AG09319 (cell line): ENCODE measurements around the gene HOMER2.

Experiments used
- DNase-seq: peaks from one replicate; pipeline ENCODE4 v3.0.0-alpha.2; 2010; ENCODE audit warnings: low read depth; ENCODE audit errors: extremely low read depth
- TF ChIP-seq, protein P1 (sequence below): IDR thresholded peaks from 2 replicates; pipeline ENCODE4 v1.5.1; 2011; ENCODE audit warnings: low read depth, mild to moderate bottlenecking, inconsistent platforms, low read length, moderate library complexity

The HOMER2 gene

GRCh38 chr15:82992436-82992998, 40.0 kb upstream of the HOMER2 start:
- no peak for DNase-seq
- TF ChIP-seq, protein P1, sequence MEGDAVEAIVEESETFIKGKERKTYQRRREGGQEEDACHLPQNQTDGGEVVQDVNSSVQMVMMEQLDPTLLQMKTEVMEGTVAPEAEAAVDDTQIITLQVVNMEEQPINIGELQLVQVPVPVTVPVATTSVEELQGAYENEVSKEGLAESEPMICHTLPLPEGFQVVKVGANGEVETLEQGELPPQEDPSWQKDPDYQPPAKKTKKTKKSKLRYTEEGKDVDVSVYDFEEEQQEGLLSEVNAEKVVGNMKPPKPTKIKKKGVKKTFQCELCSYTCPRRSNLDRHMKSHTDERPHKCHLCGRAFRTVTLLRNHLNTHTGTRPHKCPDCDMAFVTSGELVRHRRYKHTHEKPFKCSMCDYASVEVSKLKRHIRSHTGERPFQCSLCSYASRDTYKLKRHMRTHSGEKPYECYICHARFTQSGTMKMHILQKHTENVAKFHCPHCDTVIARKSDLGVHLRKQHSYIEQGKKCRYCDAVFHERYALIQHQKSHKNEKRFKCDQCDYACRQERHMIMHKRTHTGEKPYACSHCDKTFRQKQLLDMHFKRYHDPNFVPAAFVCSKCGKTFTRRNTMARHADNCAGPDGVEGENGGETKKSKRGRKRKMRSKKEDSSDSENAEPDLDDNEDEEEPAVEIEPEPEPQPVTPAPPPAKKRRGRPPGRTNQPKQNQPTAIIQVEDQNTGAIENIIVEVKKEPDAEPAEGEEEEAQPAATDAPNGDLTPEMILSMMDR = no peak

DNA sequence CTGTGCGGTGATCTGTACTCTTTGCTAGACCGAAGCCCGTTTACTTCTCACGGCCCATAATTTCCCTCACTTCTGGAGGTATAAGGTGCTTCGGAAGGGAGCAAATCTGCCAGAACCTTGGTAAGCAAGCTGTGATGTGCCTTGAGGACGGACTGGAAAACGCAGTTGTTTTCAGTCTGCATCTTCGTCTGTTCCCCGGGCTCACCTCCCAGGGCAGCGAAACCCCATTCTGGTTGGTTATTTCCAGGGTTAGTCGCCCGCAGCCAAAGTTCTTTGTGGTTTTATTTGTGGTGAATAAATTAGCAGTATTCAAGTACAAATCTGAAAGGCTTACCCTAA, 33.9 kb upstream of the HOMER2 start:
- TF ChIP-seq, protein P1 = no peak
- no peak for DNase-seq

DNA sequence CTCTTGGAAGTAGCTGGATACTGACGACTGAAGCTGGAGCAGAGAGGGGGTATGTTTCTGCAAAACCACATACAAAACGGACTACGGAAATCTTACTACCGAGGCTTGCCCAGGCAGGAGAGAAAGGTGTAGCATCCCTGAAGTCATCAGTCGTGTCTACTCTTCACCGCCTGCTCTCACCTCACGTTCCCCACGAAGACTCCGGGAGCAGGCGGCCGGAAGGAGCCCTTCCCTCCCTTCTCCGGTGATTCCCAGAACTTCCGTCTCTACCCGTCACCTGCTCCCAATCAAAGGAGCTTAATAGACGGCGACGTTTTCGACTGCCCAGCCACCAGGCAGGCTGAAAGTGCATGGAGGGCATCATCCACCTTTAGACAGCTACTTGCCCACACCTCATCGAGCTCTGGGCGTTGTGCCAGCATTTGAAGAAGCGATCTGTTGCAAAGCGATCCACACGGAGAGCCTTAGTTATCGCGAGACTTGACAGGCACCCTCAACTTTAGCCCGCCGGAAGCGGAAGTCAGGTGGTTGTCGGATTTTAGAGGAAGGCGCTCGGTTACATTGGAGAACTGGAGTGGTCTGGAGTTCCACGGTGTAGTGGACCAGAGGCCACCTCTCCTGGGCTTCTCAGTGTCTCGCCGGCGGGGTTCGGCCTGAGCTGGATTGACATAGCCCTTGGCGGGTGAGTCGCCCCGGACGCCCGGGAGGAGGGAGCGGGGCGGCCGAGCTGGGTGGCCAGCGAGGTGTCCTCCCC, 33.3 kb upstream of the HOMER2 start, which contains the start of gene RAMAC:
TSS of gene RAMAC (plus strand) at position 523 of the 754 bp plus-strand sequence. CDS start 2,809 bp downstream, outside the sequence.
- peak; percentile 87 for DNase-seq
- TF ChIP-seq, protein P1 = no peak

GRCh38 chr15:82980981-82981380, 28.5 kb upstream of the HOMER2 start:
- TF ChIP-seq, protein P1 = no peak

DNA sequence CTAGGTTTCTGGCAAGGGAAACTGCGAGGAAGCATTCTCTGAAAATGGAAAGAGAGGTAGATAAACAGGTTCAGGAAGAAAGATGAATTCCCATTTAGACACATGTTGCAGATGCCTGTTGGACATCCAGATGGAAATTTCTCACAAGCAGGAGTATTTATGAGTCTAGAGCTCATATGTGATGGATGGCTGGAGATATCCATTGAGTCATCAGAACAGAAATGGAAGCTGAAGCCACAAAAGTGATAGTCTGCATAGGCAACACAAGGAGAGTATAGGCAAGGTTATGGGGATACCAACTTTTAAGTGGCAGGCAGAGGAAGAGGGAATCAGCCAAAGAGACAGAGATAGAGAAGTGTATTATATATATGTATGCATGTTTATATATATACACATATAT, 27.2 kb upstream of the HOMER2 start:
- DNase-seq = no peak
- TF ChIP-seq, protein P1 = no peak

More at GRCh38 chr15:82980981-82981380, 28.5 kb upstream of the HOMER2 start:
- no peak for DNase-seq

DNA sequence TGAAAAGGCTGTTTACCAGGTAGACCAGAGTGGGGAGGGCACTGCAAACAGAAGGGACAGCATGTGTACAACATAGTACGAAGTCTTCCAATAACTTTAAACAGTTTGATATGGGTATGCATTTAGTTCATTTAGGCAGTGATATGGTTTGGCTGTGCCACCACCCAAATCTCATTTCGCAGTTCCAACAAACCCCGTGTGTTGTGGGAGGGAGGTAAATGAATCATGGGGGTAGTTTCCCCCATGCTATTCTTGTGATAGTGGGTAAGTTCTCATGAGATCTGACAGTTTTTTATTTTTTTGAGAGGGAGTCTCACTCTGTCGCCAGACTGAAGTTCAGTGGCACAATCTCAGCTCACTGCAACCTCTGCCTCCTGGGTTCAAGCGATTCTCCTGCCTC, 25.9 kb upstream of the HOMER2 start:
- no peak for DNase-seq
- TF ChIP-seq, protein P1 = no peak

- TF ChIP-seq, protein P1 = no peak
- no peak for DNase-seq
These were observed 24.6 kb upstream of the HOMER2 start for GRCh38 chr15:82977076-82977475.
